Endothelial cell of umbilical vein (primary cell): Measurements from ENCODE around the gene HOXB3. TPM values are rescaled to one million over a fixed set of nuclear protein-coding genes. Genes with fewer than 3 reads are reported as not detected.

Source experiments
- BruUV-seq: library from RNA; stranded (reverse); fragments of 400-500 nt; replicated peaks from 2 replicates; lab custom pipeline; 2021; lab: Mats Ljungman, UMichigan
- CTCF ChIA-PET: fragments of 300-600, 350-600 bp; sonication (Branson Sonifier 250); formaldehyde crosslinking; loops from one replicate; lab custom pipeline; 2021; ENCODE audit warnings: antibody characterized with exemption, inconsistent platforms; lab: Charles Lee
- POLR2A ChIA-PET: fragments of 300-600, 350-600 bp; sonication (Branson Sonifier 250); formaldehyde crosslinking; loops from one replicate; lab custom pipeline; 2021; ENCODE audit warnings: antibody characterized with exemption, inconsistent platforms; lab: Charles Lee
- DNase-seq: peaks from one replicate; pipeline ENCODE4 v3.0.0-alpha.2; 2011; ENCODE audit warnings: low read depth, low spot score
- FAIRE-seq: peaks from 2 replicates; lab custom pipeline; 2011; peaks lifted over from hg19 to GRCh38; lab: Jason Lieb, UNC
- H2AFZ ChIP-seq: 2 replicates; pipeline ENCODE4 v1.6.0; 2012; ENCODE audit warnings: low read depth, low read length, control low read depth, inconsistent platforms
- H3K27ac ChIP-seq: 2 replicates; pipeline ENCODE4 v1.5.1; 2011; ENCODE audit warnings: low read depth, mild to moderate bottlenecking, control low read depth, low read length, moderate library complexity; ENCODE audit not compliant: insufficient read depth
- H3K27me3 ChIP-seq, 2 experiments: 2 replicates each; pipeline versions ENCODE4 v1.6.0 to v1.6.1; 2011; ENCODE audit warnings: low read length in 2 of 2, mixed read lengths in 1 of 2; ENCODE audit not compliant: control insufficient read depth in 2 of 2, insufficient read depth in 2 of 2
- H3K36me3 ChIP-seq, 2 experiments: 2 replicates in 1 of 2; 3 replicates in 1 of 2; pipeline ENCODE4 v1.5.1; 2011; ENCODE audit warnings: low read length in 2 of 2, mild to moderate bottlenecking in 1 of 2, moderate library complexity in 1 of 2; ENCODE audit not compliant: control insufficient read depth in 2 of 2, insufficient read depth in 2 of 2; ENCODE audit errors: extremely low read depth in 1 of 2
- H3K4me1 ChIP-seq: 3 replicates; pipeline ENCODE4 v1.5.1; 2011; ENCODE audit warnings: mild to moderate bottlenecking, low read length; ENCODE audit not compliant: control insufficient read depth, insufficient read depth; ENCODE audit errors: extremely low read depth
- H3K4me2 ChIP-seq: 2 replicates; pipeline ENCODE4 v1.6.1; 2011; ENCODE audit warnings: low read length, control low read depth, mixed read lengths; ENCODE audit not compliant: insufficient read depth
- H3K4me3 ChIP-seq, 3 experiments: fragments of 200-600 bp in 1 of 3; sonication (generic), shearing (Covaris generic) in 1 of 3; replicated peaks in 1 of 3; 2 replicates each; pipeline ENCODE4 v1.5.1; 2011 to 2016; ENCODE audit warnings: control low read depth in 3 of 3, low read length in 3 of 3, mild to moderate bottlenecking in 2 of 3, inconsistent platforms in 1 of 3, low read depth in 1 of 3, moderate library complexity in 1 of 3; ENCODE audit not compliant: insufficient read depth in 1 of 3
- H3K79me2 ChIP-seq: 2 replicates; pipeline ENCODE4 v1.6.0; 2012; ENCODE audit warnings: low read length, inconsistent platforms; ENCODE audit not compliant: control insufficient read depth, insufficient read depth
- H3K9ac ChIP-seq: replicated peaks from 2 replicates; pipeline ENCODE3; 2011; ENCODE audit warnings: low read length, control low read depth; ENCODE audit not compliant: insufficient read depth; ENCODE audit errors: extremely low read depth
- H3K9me1 ChIP-seq: replicated peaks from 3 replicates; pipeline ENCODE4 v1.6.0; 2011; ENCODE audit warnings: mild to moderate bottlenecking, low read length; ENCODE audit not compliant: control insufficient read depth, insufficient read depth; ENCODE audit errors: extremely low read depth
- H3K9me3 ChIP-seq: replicated peaks from 2 replicates; pipeline ENCODE4 v1.5.1; 2012; ENCODE audit warnings: low read length, inconsistent platforms; ENCODE audit not compliant: control insufficient read depth, insufficient read depth
- H4K20me1 ChIP-seq: replicated peaks from 2 replicates; pipeline ENCODE3; 2011; ENCODE audit warnings: mild to moderate bottlenecking, low read length; ENCODE audit not compliant: control insufficient read depth, insufficient read depth; ENCODE audit errors: extremely low read depth
- EZH2 ChIP-seq: IDR thresholded peaks from 2 replicates; pipeline ENCODE4 v1.6.1; 2012; ENCODE audit warnings: borderline replicate concordance, low read depth, mild to moderate bottlenecking, moderate library complexity, low read length, inconsistent platforms; ENCODE audit not compliant: severe bottlenecking
- FOS ChIP-seq: IDR thresholded peaks from 2 replicates; pipeline ENCODE4 v1.6.1; 2011; ENCODE audit warnings: mild to moderate bottlenecking, low read length, moderate library complexity, borderline replicate concordance; ENCODE audit not compliant: insufficient read depth
- GATA2 ChIP-seq: IDR thresholded peaks from 2 replicates; pipeline ENCODE4 v1.7.0; 2011; ENCODE audit warnings: low read depth, mild to moderate bottlenecking, moderate library complexity, mixed read lengths, low read length; ENCODE audit not compliant: insufficient read length, insufficient read depth
- JUN ChIP-seq: IDR thresholded peaks from 2 replicates; pipeline ENCODE4 v1.6.1; 2011; ENCODE audit warnings: borderline replicate concordance, low read depth; ENCODE audit not compliant: insufficient read length, insufficient read depth
- MYC ChIP-seq: IDR thresholded peaks from one replicate; pipeline ENCODE4 v1.6.1; 2011; ENCODE audit warnings: mild to moderate bottlenecking, low read depth, low read length
- POLR2A ChIP-seq: IDR thresholded peaks from 2 replicates; pipeline ENCODE4 v1.6.1; 2012; ENCODE audit warnings: low read depth, mild to moderate bottlenecking, control low read depth, low read length
- POLR2AphosphoS5 ChIP-seq: IDR thresholded peaks from 2 replicates; pipeline ENCODE4 v1.6.1; 2012; ENCODE audit warnings: low read depth, mild to moderate bottlenecking, control low read depth, low read length, moderate library complexity; ENCODE audit not compliant: insufficient read depth
- dilution Hi-C: fragments of 300-500 bp; cut with MboI; formaldehyde crosslinking; loops from one replicate; pipeline ENCODE4 v1.15.0; 2019; ENCODE audit warnings: low sequenced_read_pairs; ENCODE audit not compliant: extremely low pct_ligation_motif_present
- intact Hi-C: fragments of 100-400 bp; cut with micrococcal nuclease; formaldehyde crosslinking; loops from one replicate; pipeline ENCODE4 v1.10.0; 2022
- polyA plus RNA-seq, 4 experiments: library from polyadenylated mRNA; depleted of rRNA in 3 of 4; stranded (reverse) in 3 of 4; unstranded in 1 of 4; fragments of >200 nt; gene quantifications; 2 replicates each; pipeline versions ENCODE4 v1.2.1 to v1.2.3, GENCODE V29; 2011 to 2012; ENCODE audit warnings: missing spikeins in 1 of 4
- total RNA-seq: library from RNA; stranded (reverse); gene quantifications from 2 replicates; pipeline ENCODE4 v1.2.3, GENCODE V29; 2021
- TF ChIP-seq, protein P1 (sequence below): IDR thresholded peaks from 2 replicates; pipeline ENCODE4 v1.6.1; 2011; ENCODE audit not compliant: insufficient read depth, insufficient read length
- TF ChIP-seq, protein P2 (sequence below), 2 donors: IDR thresholded peaks; 1 replicate in 1 of 2; 2 replicates in 1 of 2; pipeline ENCODE4 v1.5.1; 2011; ENCODE audit warnings: low read length in 2 of 2, mild to moderate bottlenecking in 2 of 2, moderate library complexity in 2 of 2, control low read depth in 1 of 2, inconsistent platforms in 1 of 2, low read depth in 1 of 2; ENCODE audit not compliant: insufficient read depth in 1 of 2; ENCODE audit errors: extremely low read depth in 1 of 2

The HOXB3 gene
- total and polyA plus RNA-seq, 2 donors (not counting 3 experiments of a cell fraction or from before 2014, with no cell fraction given), result 29.6 to 56.6 TPM

DNA sequence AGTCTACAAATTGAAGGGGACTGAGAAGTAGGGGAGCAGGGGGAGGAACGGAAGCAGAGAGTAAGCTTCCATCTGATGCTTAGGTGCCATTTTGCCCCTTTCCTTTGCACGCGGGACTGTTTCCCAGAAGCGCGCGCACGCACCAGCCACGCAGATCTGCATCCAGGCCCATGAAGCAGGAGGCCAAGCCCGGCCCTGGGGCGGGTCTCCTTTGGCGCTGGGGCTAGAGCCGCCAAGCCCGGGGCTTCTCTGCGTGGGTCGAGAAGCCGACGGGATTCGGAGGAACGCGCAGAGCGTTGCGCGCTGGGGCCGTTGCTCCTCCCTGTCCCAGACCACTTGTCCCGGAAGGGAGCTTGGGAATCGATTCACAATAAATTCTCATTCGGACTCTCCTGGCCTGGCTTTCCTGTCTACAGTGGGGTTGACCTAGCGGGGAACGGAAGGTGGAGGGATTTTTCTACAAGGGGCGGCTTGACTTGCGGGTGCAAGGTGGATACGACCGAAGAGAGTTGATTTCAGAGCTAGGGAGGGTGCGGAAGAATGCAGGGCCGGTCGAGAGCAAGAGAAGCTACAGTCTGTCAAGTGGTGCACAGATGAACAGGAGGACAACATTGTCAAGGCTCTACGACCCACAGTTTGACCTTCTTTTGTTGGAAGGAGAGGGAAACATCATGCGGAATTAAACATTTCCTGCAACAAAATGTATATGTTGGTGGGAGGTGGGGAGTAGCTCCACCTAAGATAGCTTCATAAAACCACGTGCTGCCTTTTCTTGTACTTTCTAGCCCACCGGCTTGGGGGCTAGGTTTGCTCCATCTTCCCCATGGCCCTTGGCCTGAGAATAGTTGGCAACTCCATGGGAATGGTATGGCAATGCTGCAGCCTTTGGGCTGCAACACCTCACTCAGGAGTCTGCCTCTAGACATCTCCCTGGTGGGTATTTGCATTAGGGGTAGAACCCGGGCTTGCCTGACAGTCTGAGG lies 31.7 kb upstream of the HOXB3 start:
- Histone ChIP-seq H3K4me1 (peaks cover 27% of the 10 kb centered on the region), H3K4me3 (no peak overlapping the region), H3K4me2 (no peak overlapping the region), H3K79me2 (no peaks in the 10 kb centered on the region), H2AFZ (no peak overlapping the region), H3K9ac (no peak overlapping the region), H3K27ac (no peak overlapping the region), H4K20me1 (no peaks in the 10 kb centered on the region), H3K36me3 (no peaks in the 10 kb centered on the region), H3K9me3 (no peaks in the 10 kb centered on the region), H3K27me3 (peaks cover 65 to 88% of the 10 kb centered on the region in 2 experiments), H3K9me1 (no peaks in the 10 kb centered on the region)
- dilution Hi-C loops, result no loop called here
- FAIRE-seq (no peak), DNase-seq (no peak)
- intact Hi-C loops, result no loop called here
- TF ChIP-seq GATA2, result no peak
- TF ChIP-seq, protein P1, sequence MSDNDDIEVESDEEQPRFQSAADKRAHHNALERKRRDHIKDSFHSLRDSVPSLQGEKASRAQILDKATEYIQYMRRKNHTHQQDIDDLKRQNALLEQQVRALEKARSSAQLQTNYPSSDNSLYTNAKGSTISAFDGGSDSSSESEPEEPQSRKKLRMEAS, result no peak
- no peak for TF ChIP-seq MYC
- TF ChIP-seq, protein P2, sequence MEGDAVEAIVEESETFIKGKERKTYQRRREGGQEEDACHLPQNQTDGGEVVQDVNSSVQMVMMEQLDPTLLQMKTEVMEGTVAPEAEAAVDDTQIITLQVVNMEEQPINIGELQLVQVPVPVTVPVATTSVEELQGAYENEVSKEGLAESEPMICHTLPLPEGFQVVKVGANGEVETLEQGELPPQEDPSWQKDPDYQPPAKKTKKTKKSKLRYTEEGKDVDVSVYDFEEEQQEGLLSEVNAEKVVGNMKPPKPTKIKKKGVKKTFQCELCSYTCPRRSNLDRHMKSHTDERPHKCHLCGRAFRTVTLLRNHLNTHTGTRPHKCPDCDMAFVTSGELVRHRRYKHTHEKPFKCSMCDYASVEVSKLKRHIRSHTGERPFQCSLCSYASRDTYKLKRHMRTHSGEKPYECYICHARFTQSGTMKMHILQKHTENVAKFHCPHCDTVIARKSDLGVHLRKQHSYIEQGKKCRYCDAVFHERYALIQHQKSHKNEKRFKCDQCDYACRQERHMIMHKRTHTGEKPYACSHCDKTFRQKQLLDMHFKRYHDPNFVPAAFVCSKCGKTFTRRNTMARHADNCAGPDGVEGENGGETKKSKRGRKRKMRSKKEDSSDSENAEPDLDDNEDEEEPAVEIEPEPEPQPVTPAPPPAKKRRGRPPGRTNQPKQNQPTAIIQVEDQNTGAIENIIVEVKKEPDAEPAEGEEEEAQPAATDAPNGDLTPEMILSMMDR (IDR thresholded peaks at IDR 0.05; ENCODE audit: extremely low read depth in 1 of 2, insufficient read depth in 1 of 2, low read depth in 1 of 2, low read length in 2 of 2), result no peak
- TF ChIP-seq JUN, result no peak
- TF ChIP-seq POLR2AphosphoS5, result no peak
- no peak for TF ChIP-seq FOS
- TF ChIP-seq EZH2, result no peak
- TF ChIP-seq POLR2A, result no peak
- no TSS peak for BruUV-seq
- CTCF ChIA-PET, result interaction anchor here (0.6 to 6.3 kb wide), 11 partner anchors 9 to 571 kb away, joined by 3 to 45 read pairs (median 5); no protein-coding TSS in a partner anchor
- POLR2A ChIA-PET, result no interaction called here
